HG02642 (cell line): Measurements from ENCODE around the gene RAB28.

Source experiments
- ATAC-seq: cut with Tn5 transposase; IDR thresholded peaks from one replicate; pipeline ENCODE4 v1.9.1; 2021; ENCODE audit warnings: mild to moderate bottlenecking; ENCODE audit not compliant: unreplicated experiment, poor library complexity

The RAB28 gene

GRCh38 chr4:13329340-13329850 is 154.7 kb downstream of the RAB28 start:
- no peak for ATAC-seq

- ATAC-seq, result no peak
These were observed 155.5 kb downstream of the RAB28 start for GRCh38 chr4:13328591-13328990.

- ATAC-seq, result no peak
These were observed 156.1 kb downstream of the RAB28 start for GRCh38 chr4:13327991-13328390.

GRCh38 chr4:13325744-13326143 is 158.4 kb downstream of the RAB28 start:
- ATAC-seq, result no peak

GRCh38 chr4:13323921-13324320 is 160.2 kb downstream of the RAB28 start:
- ATAC-seq, result no peak

- no peak for ATAC-seq
These were observed 161.4 kb downstream of the RAB28 start for GRCh38 chr4:13322681-13323101.
